Lung (tissue), 12 donors: ENCODE results near the gene TYSND1. TPM values are rescaled to one million over a fixed set of nuclear protein-coding genes. Genes with fewer than 3 reads are reported as not detected.

Source experiments
- ATAC-seq: fragments of 200-7000 bp; cut with Tn5 transposase; one replicate; pipeline ENCODE4 v1.9.1; 2020; ENCODE audit warnings: moderate number of reproducible peaks; ENCODE audit not compliant: insufficient read depth, low FRiP score
- DNase-seq, 3 donors: peaks; one replicate each; pipeline ENCODE4 v3.0.0-alpha.2; 2013 to 2017
- H3K27ac ChIP-seq, 2 donors: one replicate each; pipeline ENCODE4 v1.5.1; 2013; ENCODE audit warnings: mild to moderate bottlenecking in 2 of 2, moderate library complexity in 2 of 2, control low read depth in 1 of 2, inconsistent platforms in 1 of 2, low read depth in 1 of 2, low read length in 1 of 2
- H3K27me3 ChIP-seq, 3 donors: one replicate each; pipeline ENCODE4 v1.5.1; 2013; ENCODE audit warnings: low read length in 2 of 3; ENCODE audit not compliant: control insufficient read depth in 3 of 3, insufficient read depth in 3 of 3
- H3K36me3 ChIP-seq, 4 donors: one replicate each; pipeline ENCODE4 v1.5.1; 2013; ENCODE audit warnings: low read length in 4 of 4, mild to moderate bottlenecking in 1 of 4, moderate library complexity in 1 of 4; ENCODE audit not compliant: control insufficient read depth in 4 of 4, insufficient read depth in 4 of 4
- H3K4me1 ChIP-seq, 5 donors: one replicate each; pipeline ENCODE4 v1.5.1; 2013; ENCODE audit warnings: low read length in 5 of 5, mild to moderate bottlenecking in 2 of 5, moderate library complexity in 1 of 5; ENCODE audit not compliant: control insufficient read depth in 5 of 5, insufficient read depth in 5 of 5
- H3K4me3 ChIP-seq: one replicate; pipeline ENCODE4 v1.5.1; 2013; ENCODE audit warnings: mild to moderate bottlenecking, control low read depth, moderate library complexity
- H3K9ac ChIP-seq, 2 donors: one replicate each; pipeline ENCODE4 v1.5.1; 2013; ENCODE audit warnings: low read length in 2 of 2, control low read depth in 1 of 2; ENCODE audit not compliant: insufficient read depth in 1 of 2
- H3K9me3 ChIP-seq, 4 donors: one replicate each; pipeline ENCODE4 v1.5.1; 2013; ENCODE audit warnings: low read length in 3 of 4, mild to moderate bottlenecking in 1 of 4, moderate library complexity in 1 of 4; ENCODE audit not compliant: control insufficient read depth in 4 of 4, insufficient read depth in 3 of 4
- WGBS, 2 donors: extraction: QIAGEN DNeasy Blood & Tissue Kit; methylation state at CpG; one replicate each; pipeline ENCODE4 v1.1.7; 2013; 5-methylcytosine and 5-hydroxymethylcytosine counted together
- polyA plus RNA-seq, 2 donors: library from polyadenylated mRNA; stranded (reverse); fragments of 200-250 nt; gene quantifications; one replicate each; pipeline ENCODE4 v1.2.1, GENCODE V29; 2013
- total RNA-seq, 2 donors: library from RNA; depleted of rRNA in 1 of 2; stranded (reverse); fragments of >200 nt in 1 of 2; gene quantifications; one replicate each; pipeline ENCODE4 v1.2.1, GENCODE V29; 2014 to 2021
- TF ChIP-seq, protein P1 (sequence below): IDR thresholded peaks from 2 replicates; pipeline ENCODE4 v1.5.1; 2012; ENCODE audit warnings: mild to moderate bottlenecking; ENCODE audit errors: control extremely low read depth, extremely low read depth
- donor health status: control.
- donor health status: control.
- donor health status: Bipolar disorder and iron deficiency.
- donor health status: healthy.
- donor health status: DM: yes; HTN: yes; CAD: no.

The TYSND1 gene
- total and polyA plus RNA-seq, 4 donors, result 7.5 to 14.9 (median 9.9) TPM

DNA sequence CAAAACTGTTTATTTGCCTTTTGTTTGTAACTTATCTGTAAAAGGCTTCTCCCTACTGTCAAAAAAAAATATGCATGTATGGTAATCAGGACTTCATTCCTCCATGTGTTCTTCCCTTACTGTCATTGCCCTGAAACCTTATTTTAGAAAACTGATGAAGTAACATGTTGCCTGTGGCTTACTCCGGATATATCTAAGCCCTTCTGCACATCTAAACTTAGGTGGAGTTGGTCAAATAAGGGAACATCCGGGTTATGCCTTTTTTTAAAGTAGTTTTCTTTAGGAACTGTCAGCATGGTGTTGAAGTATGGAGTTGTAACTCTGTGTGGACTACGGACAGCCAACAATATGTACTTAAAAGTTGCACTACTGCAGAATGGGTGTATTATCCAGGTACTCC, 17.7 kb upstream of the TYSND1 start:
- Histone ChIP-seq H3K4me1 (peaks cover 0 to 21% (median 3%) of the 10 kb centered on the region in 5 donors), H3K36me3 (peaks cover 0 to 10% (median 6%) of the 10 kb centered on the region in 4 donors), H3K9me3 (no peaks in the 10 kb centered on the region), H3K27me3 (no peaks in the 10 kb centered on the region), H3K9ac (no peak overlapping the region), H3K4me3 (no peak overlapping the region), H3K27ac (no peak overlapping the region)
- ATAC-seq, result no peak
- no peak for DNase-seq
- WGBS, 2 donors, result 44 to 56% methylated on average over 3 of the region's 3 CpGs
- TF ChIP-seq, protein P1, sequence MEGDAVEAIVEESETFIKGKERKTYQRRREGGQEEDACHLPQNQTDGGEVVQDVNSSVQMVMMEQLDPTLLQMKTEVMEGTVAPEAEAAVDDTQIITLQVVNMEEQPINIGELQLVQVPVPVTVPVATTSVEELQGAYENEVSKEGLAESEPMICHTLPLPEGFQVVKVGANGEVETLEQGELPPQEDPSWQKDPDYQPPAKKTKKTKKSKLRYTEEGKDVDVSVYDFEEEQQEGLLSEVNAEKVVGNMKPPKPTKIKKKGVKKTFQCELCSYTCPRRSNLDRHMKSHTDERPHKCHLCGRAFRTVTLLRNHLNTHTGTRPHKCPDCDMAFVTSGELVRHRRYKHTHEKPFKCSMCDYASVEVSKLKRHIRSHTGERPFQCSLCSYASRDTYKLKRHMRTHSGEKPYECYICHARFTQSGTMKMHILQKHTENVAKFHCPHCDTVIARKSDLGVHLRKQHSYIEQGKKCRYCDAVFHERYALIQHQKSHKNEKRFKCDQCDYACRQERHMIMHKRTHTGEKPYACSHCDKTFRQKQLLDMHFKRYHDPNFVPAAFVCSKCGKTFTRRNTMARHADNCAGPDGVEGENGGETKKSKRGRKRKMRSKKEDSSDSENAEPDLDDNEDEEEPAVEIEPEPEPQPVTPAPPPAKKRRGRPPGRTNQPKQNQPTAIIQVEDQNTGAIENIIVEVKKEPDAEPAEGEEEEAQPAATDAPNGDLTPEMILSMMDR, result no peak

DNA sequence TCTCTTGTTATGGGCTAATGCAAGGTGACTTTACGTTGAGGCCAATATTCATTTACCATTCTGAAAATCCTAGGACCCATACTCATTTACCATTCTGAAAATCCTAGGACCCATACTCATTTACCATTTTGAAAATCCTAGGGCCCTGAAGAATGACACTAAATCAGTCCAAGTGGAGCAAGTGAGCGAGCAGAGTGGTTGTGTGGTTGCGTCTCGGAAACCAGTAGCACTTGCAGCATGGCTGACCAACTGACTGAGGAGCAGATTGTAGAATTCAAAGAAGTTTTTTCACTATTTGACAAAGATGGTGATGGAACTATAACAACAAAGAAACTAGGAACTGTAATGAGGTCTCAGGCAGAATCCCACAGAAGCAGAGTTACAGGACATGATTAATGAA, 16.9 kb upstream of the TYSND1 start:
- ATAC-seq (no peak), DNase-seq (no peak)
- Histone ChIP-seq H3K27ac (no peak overlapping the region), H3K4me3 (no peak overlapping the region), H3K9me3 (no peaks in the 10 kb centered on the region), H3K4me1 (peaks cover 0 to 16% (median 3%) of the 10 kb centered on the region in 5 donors), H3K9ac (no peak overlapping the region), H3K27me3 (no peaks in the 10 kb centered on the region), H3K36me3 (peaks cover 0 to 10% (median 6%) of the 10 kb centered on the region in 4 donors)
- 93% methylated on average over 4 of the region's 4 CpGs for WGBS, 2 donors
- TF ChIP-seq, protein P1, result no peak

DNA sequence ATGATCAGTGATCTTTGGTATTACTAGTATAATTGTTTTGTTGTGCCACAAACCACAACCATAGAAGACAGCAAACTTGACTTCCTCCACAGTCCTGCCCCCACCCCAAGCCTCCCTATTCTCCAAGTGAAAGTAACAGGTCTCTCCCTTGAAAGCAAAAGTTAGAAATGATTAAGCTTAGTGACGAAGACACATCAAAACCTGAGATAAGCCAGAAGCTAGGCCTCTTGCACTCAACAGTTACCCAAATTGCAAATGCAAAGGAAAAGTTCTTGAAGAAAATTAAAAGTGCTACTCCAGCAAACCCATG, 16.3 kb upstream of the TYSND1 start:
- TF ChIP-seq, protein P1, result no peak
- no peak overlapping the region for H3K9ac ChIP-seq
- H3K27me3 ChIP-seq, result no peaks in the 10 kb centered on the region
- peaks cover 0 to 15% (median 10%) of the 10 kb centered on the region in 4 donors for H3K36me3 ChIP-seq
- 31 to 32% methylated on average over 1 of the region's 1 CpG for WGBS, 2 donors
- H3K4me1 ChIP-seq, result peaks cover 0 to 16% (median 3%) of the 10 kb centered on the region in 5 donors
- no peak for ATAC-seq
- H3K27ac ChIP-seq, result no peak overlapping the region
- no peak overlapping the region for H3K4me3 ChIP-seq
- no peaks in the 10 kb centered on the region for H3K9me3 ChIP-seq
- DNase-seq, result no peak
